IPS-NIHi7 (cell line): ENCODE results near the gene FTO.

ENCODE experiments used
- DNase-seq: peaks from one replicate; pipeline ENCODE4 v3.0.0; 2012; ENCODE audit warnings: mixed read lengths; ENCODE audit errors: extremely low spot score

Gene FTO

GRCh38 chr16:53781023-53781605 is 77.2 kb downstream of the FTO start:
- DNase-seq: no peak

- no peak for DNase-seq
These were observed 78.2 kb downstream of the FTO start for GRCh38 chr16:53782148-53782547.

GRCh38 chr16:53784291-53784690 is 80.3 kb downstream of the FTO start:
- no peak for DNase-seq

DNA sequence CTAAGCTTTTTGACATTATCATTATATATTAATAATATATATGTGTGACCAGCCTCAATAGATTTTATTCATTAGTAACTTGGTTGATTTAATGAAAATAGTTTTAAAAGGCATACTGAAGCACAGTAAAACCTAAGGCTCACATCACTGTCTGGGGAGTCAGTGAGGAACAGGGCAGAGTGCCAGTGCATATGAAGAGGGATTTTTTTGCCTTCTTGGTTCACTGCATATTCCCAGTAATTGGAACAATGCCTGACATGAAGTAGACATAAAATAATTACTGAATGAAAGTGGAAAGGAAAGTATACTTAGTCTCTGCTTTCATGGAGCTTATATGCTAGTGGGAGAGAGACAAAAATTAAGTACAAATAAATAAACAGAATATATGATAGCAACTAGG is 81.1 kb downstream of the FTO start:
- DNase-seq: no peak

- no peak for DNase-seq
These were observed 82.0 kb downstream of the FTO start for GRCh38 chr16:53785916-53786315.

GRCh38 chr16:53787423-53787822 is 83.5 kb downstream of the FTO start:
- no peak for DNase-seq

DNA sequence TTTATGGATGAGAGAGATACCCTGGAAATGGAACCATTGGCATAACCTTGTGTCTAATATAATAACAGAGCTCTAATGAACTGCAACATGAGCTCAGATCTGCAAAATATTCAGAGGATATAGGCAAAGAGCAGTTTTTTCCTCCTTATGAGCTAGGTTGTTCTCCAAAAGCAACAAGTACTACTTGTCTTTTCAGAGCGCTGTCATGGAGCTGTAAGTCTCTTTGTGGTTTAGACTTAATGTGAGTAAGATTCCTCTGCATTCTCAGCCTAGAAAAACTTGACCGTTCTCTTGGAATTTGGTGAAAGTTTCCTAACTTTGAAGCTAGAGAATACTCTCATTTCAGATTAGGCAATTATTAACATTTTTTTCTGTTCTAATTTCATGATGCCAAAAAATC is 85.2 kb downstream of the FTO start:
- no peak for DNase-seq

GRCh38 chr16:53792161-53792951 is 88.4 kb downstream of the FTO start:
- no peak for DNase-seq

GRCh38 chr16:53803451-53803850 is 99.5 kb downstream of the FTO start:
- no peak for DNase-seq

DNA sequence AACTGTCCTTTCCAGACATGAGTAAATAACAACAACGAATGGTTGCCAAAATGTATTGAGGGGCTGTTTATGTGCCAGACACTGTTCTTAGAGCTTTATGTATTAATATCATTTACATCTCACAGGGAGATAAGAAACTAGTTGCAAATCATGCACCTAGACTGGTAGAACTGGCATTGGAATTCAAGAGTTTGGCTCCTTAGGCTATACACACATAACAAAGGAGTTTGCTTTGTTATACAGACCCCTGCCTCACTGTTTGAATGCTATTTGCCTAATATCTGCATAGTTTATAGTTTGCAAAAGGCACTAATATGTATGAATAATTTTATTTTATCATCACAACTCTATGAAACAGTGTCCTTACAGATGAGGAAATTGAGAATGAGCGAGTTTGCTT is 100.0 kb downstream of the FTO start:
- no peak for DNase-seq

DNA sequence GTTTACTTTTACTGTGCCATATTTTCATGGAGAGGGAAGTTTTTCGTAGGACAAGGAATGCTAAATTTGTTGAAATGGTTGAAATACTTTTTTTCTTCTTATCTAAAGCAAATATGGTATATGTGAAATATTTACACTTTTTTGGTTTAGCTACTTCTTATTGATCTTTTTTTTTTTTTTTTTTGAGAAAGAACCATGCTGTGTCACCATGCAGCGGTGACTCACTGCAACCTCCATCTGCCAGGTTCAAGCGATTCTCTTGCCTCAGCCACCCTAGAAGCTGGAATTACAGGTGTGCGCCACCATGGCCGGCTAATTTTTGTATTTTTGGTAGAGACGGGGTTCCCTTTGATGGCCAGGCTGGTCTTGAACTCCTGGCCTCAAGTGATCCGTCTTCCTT is 100.5 kb downstream of the FTO start:
- DNase-seq: no peak

- DNase-seq: no peak
These were observed 101.2 kb downstream of the FTO start for GRCh38 chr16:53805113-53805512.

GRCh38 chr16:53805752-53806151 is 101.8 kb downstream of the FTO start:
- no peak for DNase-seq

GRCh38 chr16:53809088-53809932 is 105.4 kb downstream of the FTO start:
- no peak for DNase-seq

- no peak for DNase-seq
These were observed 109.0 kb downstream of the FTO start for GRCh38 chr16:53812914-53813313.

DNA sequence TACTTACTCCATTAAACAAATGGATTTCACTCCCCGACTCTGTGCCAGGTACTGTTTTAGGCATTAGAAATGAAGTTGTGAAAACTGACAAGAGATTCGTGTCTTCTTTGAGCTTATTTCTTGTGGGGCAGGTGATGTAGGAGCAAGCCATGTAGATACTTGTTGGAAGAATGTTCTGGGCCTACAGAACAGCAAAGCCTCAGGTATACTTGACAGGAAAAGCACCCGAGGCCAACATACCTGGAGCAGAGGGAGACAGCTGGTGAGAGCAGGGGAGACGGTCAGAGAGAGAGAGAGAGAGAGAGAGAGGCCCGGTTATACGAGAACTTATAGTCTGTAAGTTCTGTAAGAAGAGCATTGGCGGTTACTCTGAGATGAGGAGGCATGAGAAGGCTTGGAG is 110.8 kb downstream of the FTO start:
- no peak for DNase-seq

- no peak for DNase-seq
These were observed 112.4 kb downstream of the FTO start for GRCh38 chr16:53816211-53816836.

DNA sequence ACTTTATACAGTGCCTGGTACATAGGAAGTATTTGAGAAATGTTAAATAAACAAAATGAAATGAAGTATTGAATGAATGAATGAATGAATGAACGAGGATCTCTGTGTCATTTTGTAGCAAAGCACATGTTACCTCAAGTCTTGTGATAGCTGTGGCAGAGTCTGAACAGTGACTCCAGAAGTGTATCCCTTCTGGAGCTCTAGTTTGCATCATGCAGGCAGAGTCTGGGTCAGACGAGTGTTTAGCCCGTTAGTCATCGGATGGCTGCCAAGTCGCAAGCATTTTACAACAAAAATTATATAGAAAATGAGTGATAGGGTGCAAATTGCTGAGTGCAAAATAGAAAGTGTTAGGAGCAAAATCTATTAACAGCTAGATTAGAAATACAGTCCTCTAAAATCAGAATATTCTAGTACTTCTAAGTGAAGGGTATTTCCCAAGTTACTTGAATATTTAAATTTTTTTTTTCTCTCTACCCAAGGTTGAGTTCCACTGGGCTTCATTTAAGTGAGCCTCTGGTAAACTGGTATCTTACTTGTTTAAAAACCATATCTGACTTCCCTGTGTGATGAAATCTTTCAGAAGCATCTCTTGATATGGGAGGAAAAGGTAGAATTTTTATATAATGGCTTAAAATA is 113.3 kb downstream of the FTO start:
- DNase-seq: no peak

DNA sequence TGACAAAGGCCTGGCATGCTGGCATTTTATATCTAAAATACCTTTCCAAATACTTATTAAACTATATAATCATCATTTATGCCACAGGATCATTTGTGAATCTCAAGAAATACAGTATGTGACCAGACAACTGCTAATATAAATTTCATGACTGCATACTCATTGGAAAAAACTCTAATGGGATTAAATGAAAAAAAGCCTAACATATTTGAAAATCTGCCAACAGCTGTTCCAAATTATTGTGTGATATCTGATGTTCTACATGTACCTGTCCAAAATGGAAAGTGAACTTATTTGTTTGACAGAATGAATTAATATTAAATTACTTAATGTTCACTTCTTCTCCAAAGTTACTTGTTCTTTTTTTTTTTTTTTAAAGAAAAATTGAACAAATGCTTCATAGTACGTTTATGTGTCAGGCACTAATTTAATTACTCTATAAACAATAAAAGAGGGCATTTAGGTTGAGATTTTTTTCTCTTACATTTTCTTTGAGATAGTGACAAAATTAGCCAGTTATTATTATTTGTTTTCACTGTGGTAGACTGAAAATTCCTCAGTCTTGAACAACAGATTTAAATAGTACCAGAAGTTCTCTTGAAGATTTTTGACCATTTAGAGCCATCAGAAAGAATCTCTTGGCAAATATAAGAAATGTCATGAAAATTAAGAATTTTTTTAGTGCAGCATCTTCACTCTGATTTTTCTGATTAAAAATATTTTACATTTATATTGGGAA is 114.0 kb downstream of the FTO start:
- DNase-seq: no peak

- no peak for DNase-seq
These were observed 117.5 kb downstream of the FTO start for GRCh38 chr16:53821487-53821886.
